ENCODE results near the gene API5. TPM values are rescaled to one million over a fixed set of nuclear protein-coding genes. Genes with fewer than 3 reads are reported as not detected.

Gene API5
- total RNA-seq, 2 donors from 2014 or later, result 149 to 166 TPM

- no peaks in the 10 kb centered on the region for H3K27me3 Mint-ChIP-seq (ENCODE audit: insufficient read depth)
- Histone ChIP-seq H3K4me3 (ENCODE audit: low read length) (no peak overlapping the region), H3K4me1 (ENCODE audit: control insufficient read depth, insufficient read depth, low read length) (no peaks in the 10 kb centered on the region), H3K27me3 (ENCODE audit: control insufficient read depth, insufficient read depth, low read length, poor library complexity, severe bottlenecking) (no peaks in the 10 kb centered on the region), H3K9ac (ENCODE audit: extremely low read depth, low read length, poor library complexity, severe bottlenecking) (no peak overlapping the region), H3K9me3 (ENCODE audit: control insufficient read depth, low read length) (no peaks in the 10 kb centered on the region), H3K36me3 (ENCODE audit: control insufficient read depth, insufficient read depth, low read length) (no peaks in the 10 kb centered on the region), H3K27ac (ENCODE audit: low read depth, low read length) (no peak overlapping the region)
- WGBS, 2 experiments (ENCODE audit: insufficient coverage in 1 of 2, insufficient read length in 1 of 2), result 61 to 67% methylated on average over 1 to 2 of the region's 2 CpGs
- peak overlapping the region; percentile 31 for H3K4me3 Mint-ChIP-seq
- H3K9me3 Mint-ChIP-seq, result peaks cover 12% of the 10 kb centered on the region
- H3K27ac Mint-ChIP-seq, result no peak overlapping the region
- no peaks in the 10 kb centered on the region for H3K36me3 Mint-ChIP-seq (ENCODE audit: low read depth)
- TF ChIP-seq CTCF (conservative IDR thresholded peaks at IDR 0.05), result peak; percentile 46
- no peaks in the 10 kb centered on the region for H3K4me1 Mint-ChIP-seq
- no peak for DNase-seq
These were observed 43.0 kb upstream of the API5 start for GRCh38 chr11:43268786-43269185.

- H3K27ac Mint-ChIP-seq, result no peak overlapping the region
- H3K4me1 Mint-ChIP-seq, result no peaks in the 10 kb centered on the region
- H3K9me3 Mint-ChIP-seq, result peaks cover 18% of the 10 kb centered on the region
These were observed 42.4 kb upstream of the API5 start for GRCh38 chr11:43269254-43269918.

GRCh38 chr11:43270468-43270867 lies 41.3 kb upstream of the API5 start:
- no peak overlapping the region for H3K27ac Mint-ChIP-seq
- DNase-seq, result no peak
- H3K36me3 Mint-ChIP-seq (ENCODE audit: low read depth), result no peaks in the 10 kb centered on the region
- Histone ChIP-seq H3K9ac (ENCODE audit: extremely low read depth, low read length, poor library complexity, severe bottlenecking) (no peak overlapping the region), H3K27me3 (ENCODE audit: control insufficient read depth, insufficient read depth, low read length, poor library complexity, severe bottlenecking) (no peaks in the 10 kb centered on the region), H3K36me3 (ENCODE audit: control insufficient read depth, insufficient read depth, low read length) (no peaks in the 10 kb centered on the region), H3K4me3 (ENCODE audit: low read length) (no peak overlapping the region), H3K27ac (ENCODE audit: low read depth, low read length) (no peak overlapping the region), H3K4me1 (ENCODE audit: control insufficient read depth, insufficient read depth, low read length) (no peaks in the 10 kb centered on the region), H3K9me3 (ENCODE audit: control insufficient read depth, low read length) (no peaks in the 10 kb centered on the region)
- 89 to 100% methylated on average over 2 of the region's 2 CpGs for WGBS, 2 experiments (ENCODE audit: insufficient coverage in 1 of 2, insufficient read length in 1 of 2)
- peaks cover 29% of the 10 kb centered on the region for H3K9me3 Mint-ChIP-seq
- no peak overlapping the region for H3K4me3 Mint-ChIP-seq
- TF ChIP-seq CTCF (conservative IDR thresholded peaks at IDR 0.05), result no peak
- H3K27me3 Mint-ChIP-seq (ENCODE audit: insufficient read depth), result no peaks in the 10 kb centered on the region
- H3K4me1 Mint-ChIP-seq, result no peaks in the 10 kb centered on the region

More at GRCh38 chr11:43269254-43269918, 42.4 kb upstream of the API5 start:
- H3K9ac ChIP-seq (ENCODE audit: extremely low read depth, low read length, poor library complexity, severe bottlenecking), result no peak overlapping the region
- H3K36me3 Mint-ChIP-seq (ENCODE audit: low read depth), result no peaks in the 10 kb centered on the region
- no peaks in the 10 kb centered on the region for H3K9me3 ChIP-seq (ENCODE audit: control insufficient read depth, low read length)
- TF ChIP-seq CTCF (conservative IDR thresholded peaks at IDR 0.05), result no peak
- H3K27me3 Mint-ChIP-seq (ENCODE audit: insufficient read depth), result no peaks in the 10 kb centered on the region
- no peak overlapping the region for H3K4me3 ChIP-seq (ENCODE audit: low read length)
- H3K27me3 ChIP-seq (ENCODE audit: control insufficient read depth, insufficient read depth, low read length, poor library complexity, severe bottlenecking), result no peaks in the 10 kb centered on the region
- H3K36me3 ChIP-seq (ENCODE audit: control insufficient read depth, insufficient read depth, low read length), result no peaks in the 10 kb centered on the region
- peak overlapping the region; percentile 31 for H3K4me3 Mint-ChIP-seq
- 71 to 74% methylated on average over 9 to 15 of the region's 15 CpGs for WGBS, 2 experiments (ENCODE audit: insufficient coverage in 1 of 2, insufficient read length in 1 of 2)
- DNase-seq, result peak; percentile 52
- H3K27ac ChIP-seq (ENCODE audit: low read depth, low read length), result no peak overlapping the region
- no peaks in the 10 kb centered on the region for H3K4me1 ChIP-seq (ENCODE audit: control insufficient read depth, insufficient read depth, low read length)
